ENCODE measurements around the gene C5AR1.
"Not testable (repeated sequence)": the region's sequence is repeated elsewhere in the genome, so short reads cannot be mapped to it uniquely, and the experiment has no call there.

Gene C5AR1

DNA sequence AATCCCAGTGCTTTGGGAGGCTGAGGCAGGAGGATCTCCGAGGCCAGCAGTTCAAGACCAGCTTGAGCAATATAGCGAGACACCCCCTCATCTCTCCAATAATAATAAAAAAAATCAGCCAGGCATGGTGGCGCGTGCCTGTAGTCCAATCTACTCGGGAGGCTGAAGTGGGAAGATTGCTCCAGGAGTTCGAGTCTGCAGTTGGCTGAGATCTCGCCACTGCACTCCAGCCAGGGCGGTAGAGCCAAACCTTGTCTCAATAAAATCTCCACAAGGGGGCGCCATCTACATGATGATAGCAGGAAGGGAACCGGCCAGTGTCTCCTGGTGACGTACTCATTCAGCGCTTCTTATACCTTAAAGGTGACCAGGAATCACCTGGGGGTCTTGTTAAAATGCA is 13.6 kb upstream of the C5AR1 start:
- DNase-seq = peak; percentile 90

DNA sequence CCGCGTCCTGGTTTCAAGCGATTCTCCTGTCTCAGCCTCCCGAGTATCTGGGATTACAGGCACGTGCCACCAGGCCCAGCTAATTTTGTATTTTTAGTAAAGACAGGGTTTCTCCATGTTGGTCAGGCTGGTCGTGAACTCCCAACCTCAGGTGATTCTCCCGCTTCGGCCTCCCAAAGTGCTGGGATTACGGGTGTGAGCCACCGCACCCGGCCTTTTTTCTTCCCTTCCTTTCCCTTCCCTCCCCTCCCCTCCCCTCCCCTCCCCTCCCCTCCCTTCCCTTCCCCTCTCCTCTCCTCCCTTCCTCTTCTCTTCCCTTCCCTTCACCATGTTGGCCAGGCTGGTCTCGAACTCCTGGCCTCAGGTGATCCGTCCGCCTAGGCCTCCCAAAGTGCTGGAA is 8.8 kb upstream of the C5AR1 start:
- not testable (repeated sequence) for DNase-seq

DNA sequence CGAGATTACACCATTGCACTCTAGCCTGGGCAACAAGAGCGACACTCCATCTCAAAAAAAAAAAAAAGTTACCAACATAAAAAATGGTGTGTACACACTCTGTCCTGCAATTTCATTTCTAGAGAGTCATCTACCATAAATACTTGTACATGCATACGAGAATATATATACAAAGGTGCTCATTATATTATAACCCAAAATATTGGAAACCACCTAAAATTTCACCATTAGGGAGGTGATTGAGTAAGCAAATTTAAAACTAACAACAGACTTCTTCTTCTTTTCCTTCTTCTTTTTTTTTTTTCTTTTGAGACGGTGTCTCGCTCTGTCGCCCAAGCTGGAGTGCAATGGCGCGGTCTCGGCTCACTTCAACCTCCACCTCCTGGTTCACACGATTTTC is 7.4 kb upstream of the C5AR1 start:
- no peak for DNase-seq

DNA sequence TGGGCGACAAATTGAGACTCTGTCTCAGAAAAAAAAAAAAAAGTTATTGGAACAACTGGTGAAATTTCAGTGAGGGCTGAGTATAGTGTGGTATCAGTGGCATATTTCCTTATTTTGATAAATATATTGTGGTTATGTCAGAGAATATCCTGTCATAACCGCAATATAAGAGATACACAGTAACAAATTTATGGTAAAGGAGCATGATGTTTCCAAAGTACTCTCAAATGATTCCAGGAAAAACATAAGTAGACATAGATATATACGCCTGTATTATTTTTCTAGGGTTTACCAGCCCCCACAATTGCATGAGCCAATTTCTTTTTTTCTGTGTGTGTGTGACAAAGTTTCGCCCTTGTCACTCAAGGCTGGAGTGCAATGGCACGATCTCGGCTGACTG is 5.7 kb upstream of the C5AR1 start:
- no peak for DNase-seq

DNA sequence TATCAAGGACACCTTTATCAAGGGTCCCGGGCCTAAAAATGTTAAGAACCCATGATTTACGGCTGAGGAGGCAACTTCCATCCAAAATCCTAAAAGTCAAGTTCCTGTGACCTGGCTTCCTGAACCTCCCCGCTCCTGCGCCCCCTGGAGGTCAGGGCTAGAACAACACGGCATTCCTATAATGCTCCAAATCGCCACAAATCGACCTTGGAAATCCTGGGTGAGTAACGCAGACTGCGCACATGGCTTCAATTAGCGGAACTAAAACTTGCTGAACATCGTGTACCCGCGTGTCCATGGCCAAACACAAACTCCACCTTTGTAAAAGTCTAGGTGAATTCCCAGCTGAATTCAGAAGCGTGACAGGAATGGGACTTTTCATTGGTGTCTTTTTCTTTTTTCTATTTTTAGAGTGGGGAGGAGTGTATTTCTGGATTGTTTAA is 4.3 kb upstream of the C5AR1 start:
- DNase-seq = peak; percentile 55

DNA sequence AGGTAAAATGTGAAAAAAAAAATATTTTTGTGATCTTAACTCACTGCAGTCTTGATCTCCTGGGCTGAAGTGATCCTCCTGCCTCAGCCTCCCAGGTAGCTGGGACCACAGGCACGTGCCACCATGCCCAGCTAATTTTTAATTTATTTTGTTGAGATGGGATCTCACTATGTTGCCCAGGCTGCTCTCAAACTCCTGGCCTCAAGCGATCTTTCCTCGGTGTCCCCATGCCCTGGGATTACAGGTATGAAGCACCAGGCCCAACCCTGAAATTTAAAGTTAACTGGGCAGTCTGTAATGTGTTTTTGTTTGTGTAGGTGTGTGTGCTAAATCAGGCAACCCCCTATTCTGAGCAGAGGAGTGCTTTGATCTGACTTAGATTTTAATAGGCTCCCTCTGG is 3.4 kb upstream of the C5AR1 start:
- DNase-seq = no peak

DNA sequence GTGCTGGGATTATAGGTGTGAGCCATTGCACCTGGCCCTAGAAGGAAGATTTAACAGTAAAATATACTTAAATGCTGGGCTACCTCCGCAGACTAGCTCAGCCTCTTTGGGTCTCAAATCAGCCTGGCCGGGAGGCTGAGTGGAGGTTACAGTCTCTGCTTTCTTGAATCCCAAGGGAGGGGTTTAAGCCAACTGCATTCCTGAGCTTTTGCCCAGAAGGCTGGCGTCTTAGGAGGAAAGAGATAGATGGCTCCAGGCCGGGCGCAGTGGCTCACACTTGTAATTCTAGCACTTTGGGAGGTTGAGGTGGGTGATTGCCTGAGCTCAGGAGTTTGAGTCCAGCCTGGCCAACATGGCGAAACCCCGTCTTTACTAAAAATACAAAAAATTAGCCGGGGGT is 623 bp upstream of the C5AR1 start:
- no peak for DNase-seq

DNA sequence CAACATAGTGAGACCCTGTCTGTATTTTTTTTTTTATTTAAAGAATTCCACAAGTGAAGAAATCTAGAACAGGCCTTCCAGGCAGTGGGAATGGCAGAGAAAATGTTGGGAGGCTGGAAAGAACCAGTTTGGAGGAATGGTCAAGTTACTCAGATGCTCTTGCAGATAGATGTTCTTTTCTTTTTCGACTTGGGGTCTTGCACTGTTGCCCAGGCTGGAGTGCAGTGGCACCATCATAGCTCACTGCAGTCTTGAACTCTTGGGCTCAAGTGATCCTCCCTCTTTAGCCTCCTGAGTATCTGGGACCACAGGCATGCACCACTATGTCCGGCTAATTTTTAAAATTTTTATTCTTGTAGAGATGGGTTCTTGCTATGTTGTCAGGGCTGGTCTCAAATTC is 662 bp downstream of the C5AR1 start:
- no peak for DNase-seq

DNA sequence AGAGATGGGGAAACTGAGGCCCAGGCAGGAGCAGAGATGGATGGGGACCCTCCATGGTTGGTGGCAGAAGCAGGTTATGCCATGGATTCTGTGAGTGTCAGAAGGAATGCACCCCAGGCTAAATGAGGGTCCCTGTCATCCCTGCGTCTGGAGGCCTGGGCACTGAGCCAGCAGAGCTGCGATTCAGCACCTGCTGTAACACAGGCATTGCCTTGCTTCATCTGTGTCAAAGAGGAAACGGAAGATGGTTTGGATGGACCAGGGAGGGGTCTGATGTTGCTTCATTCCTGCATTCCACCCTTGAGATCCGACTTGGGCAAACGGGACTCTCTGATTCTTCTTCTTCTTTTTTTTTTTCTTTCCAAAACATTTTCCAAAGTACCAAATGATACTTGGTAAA is 1.2 kb downstream of the C5AR1 start:
- DNase-seq = peak; percentile 46

DNA sequence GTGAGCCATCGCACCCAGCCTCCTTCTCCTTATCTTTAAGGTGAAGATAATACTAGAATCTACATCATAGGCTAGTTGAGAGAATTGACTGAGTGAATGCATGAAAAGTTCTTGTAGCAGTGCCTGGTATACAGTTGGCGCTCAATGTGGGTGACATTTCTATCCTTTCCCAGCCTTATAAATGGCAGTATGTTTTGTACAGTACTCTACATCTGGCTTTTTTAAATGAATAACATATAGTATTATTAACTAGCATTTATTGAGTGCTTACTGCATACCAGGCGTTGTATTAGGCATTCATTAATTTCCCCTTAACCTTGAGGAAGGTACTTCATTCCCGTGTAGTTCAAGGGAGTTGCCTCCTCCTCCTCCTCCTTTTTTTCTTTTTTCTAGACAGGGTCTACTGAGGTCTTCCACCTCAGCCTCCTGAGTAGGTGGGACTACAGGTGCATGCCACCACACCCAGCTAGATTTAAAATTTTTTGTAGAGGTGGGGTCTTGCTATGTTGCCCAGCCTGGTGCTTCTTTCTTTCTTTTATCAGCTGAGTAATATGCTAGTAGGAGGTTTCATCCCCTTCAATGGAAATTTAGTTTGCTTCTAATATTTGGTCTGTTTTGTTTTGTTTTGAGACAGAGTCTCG is 2.8 kb downstream of the C5AR1 start:
- no peak for DNase-seq

DNA sequence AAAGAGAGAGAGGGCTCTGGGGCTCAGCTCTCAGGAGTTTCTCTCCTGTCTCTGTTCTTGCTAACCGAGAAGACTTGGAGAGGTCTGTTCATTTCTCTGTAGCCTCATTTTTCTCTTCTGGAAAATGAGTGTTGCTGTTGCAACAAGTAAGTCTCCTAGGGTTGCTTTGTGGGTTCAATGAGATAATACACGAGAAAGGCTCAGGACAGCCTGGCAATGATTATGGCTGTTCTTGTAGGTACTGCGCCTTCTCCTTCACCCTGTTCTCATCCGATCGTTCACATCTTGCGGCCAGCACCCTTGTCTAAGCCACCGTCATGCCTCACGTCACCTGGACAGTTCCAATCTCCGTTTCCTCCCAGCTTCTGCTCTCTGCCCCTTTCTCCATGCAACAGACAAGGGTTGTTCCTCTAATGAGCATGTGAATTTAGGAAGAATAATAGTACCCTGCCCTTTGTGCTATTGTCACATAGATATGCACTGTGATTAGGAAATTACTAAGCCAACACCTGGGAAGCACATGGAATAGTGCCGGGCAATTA is 4.2 kb downstream of the C5AR1 start:
- DNase-seq = no peak

DNA sequence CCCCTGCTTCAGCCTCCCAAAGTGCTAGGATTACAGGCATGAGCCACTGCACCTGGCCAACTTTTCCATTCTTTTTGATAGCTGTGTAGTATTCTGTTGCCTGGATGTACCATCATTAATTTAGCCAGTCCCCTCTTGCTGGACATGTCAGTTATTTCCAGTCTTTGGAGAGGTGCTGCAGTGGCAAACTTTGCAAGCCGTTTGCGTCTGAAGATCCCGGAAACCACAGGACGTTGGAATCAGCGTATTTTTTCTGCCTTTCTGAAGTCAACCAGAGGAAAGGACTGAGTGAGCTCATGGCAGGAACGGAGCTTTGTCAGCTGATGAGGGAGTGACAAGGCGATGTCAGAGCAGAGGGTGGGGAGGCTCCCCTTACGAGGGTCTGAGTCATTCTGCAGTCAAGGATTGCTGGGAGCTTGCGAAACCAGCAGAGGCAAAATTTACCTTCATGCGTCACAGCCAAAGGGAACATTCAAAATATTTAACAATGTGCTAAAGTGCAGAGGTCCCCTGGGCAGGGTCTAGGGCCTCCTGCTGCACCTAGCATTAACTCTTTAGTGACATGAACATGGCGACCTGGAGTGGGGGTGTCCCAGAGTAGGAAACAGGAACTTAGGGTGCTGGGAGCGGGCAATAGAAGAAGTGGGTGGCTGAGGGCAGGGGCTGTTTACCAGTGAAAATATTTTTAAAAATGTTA is 5.6 kb downstream of the C5AR1 start:
- DNase-seq = peak; percentile 23

DNA sequence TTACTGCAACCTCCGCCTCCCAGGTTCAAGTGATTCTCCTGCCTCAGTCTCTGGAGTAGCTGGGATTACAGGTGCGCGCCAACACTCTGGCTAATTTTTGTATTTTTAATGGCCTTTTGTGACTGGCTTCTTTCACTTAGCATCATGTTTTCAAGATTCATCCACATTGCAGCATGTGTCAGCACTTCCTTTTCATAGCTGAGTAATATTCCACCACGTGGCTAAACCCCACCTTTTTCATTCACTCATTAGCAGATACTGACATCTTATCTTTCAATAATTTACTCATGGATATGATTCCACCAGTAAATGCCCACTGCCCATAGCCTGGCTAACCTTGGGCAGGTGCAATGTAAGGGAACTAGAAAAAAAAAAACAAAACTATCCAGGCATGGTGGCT is 6.9 kb downstream of the C5AR1 start:
- DNase-seq = no peak

DNA sequence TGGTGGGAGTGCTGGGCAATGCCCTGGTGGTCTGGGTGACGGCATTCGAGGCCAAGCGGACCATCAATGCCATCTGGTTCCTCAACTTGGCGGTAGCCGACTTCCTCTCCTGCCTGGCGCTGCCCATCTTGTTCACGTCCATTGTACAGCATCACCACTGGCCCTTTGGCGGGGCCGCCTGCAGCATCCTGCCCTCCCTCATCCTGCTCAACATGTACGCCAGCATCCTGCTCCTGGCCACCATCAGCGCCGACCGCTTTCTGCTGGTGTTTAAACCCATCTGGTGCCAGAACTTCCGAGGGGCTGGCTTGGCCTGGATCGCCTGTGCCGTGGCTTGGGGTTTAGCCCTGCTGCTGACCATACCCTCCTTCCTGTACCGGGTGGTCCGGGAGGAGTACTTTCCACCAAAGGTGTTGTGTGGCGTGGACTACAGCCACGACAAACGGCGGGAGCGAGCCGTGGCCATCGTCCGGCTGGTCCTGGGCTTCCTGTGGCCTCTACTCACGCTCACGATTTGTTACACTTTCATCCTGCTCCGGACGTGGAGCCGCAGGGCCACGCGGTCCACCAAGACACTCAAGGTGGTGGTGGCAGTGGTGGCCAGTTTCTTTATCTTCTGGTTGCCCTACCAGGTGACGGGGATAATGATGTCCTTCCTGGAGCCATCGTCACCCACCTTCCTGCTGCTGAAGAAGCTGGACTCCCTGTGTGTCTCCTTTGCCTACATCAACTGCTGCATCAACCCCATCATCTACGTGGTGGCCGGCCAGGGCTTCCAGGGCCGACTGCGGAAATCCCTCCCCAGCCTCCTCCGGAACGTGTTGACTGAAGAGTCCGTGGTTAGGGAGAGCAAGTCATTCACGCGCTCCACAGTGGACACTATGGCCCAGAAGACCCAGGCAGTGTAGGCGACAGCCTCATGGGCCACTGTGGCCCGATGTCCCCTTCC is 10.5 kb downstream of the C5AR1 start:
- DNase-seq = no peak

DNA sequence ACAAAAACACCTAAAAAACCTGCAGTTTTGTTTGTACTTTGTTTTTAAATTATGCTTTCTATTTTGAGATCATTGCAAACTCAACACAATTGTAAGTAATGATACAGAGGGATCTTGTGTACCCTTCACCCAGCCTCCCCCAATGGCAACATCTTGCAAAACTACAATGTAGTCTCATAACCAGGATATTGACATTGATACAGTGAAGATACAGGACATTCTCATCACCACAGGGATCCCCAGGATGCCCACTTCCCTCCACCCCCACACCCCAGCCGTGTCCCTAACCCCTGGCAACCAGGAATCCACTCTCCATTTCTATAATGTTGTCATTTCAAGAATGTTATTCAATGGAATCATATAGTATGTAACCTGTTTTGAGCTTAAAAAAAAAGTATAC is 12.0 kb downstream of the C5AR1 start:
- DNase-seq = no peak

DNA sequence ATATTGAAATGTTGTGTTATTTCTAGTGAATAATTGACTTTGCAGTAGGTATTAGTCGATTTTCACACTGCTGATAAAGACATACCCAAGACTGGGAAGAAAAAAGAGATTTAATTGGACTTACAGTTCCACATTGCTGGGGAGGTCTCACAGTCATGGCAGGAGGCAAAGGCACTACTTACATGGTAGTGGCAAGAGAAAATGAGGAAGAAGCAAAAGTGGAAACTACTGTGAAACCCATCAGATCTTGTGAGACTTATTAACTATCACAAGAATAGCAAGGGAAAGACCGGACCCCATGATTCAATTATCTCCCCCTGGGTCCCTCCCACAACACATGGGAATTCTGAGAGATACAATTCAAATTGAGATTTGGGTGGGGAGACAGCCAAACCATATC is 12.4 kb downstream of the C5AR1 start:
- no peak for DNase-seq

DNA sequence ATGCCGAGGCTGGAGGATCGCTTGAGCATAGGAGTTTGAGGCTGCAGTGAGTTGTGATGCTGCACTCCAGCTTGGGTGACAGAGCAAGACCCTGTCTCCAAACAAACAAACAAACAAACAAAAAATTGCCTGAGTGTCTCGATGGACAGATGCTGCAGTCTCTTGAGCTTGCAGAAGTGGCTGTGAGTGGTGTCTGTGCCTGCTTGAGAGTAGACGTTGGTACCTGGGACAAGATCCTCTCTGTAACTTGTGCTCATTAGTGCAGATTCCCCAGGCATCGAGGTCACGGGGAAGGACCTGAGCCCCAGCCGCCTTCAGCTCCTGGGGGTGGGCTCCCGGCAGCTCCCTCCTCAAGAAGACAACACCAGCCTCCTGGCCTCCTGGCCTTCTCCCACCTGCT is 13.7 kb downstream of the C5AR1 start:
- DNase-seq = no peak

DNA sequence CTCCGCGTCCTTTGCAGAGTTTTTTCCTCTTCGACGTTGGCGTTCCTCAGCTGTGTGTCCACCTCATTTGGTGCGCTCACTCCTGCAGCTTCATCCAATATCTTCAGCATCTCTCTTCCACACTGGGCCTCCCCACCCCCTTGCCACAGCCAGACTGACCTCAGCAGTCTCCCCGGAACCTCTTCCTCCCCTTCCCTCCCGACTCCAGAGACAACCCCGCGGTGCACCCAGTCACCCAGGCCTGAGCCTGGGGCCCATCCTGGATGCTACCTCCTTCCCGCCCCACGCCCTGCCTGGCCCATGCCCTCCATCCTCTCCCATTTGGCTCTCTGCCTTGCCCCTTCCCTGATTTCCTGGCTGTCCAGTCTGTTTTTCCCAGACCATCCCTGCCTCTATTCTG is 14.2 kb downstream of the C5AR1 start:
- DNase-seq = no peak

DNA sequence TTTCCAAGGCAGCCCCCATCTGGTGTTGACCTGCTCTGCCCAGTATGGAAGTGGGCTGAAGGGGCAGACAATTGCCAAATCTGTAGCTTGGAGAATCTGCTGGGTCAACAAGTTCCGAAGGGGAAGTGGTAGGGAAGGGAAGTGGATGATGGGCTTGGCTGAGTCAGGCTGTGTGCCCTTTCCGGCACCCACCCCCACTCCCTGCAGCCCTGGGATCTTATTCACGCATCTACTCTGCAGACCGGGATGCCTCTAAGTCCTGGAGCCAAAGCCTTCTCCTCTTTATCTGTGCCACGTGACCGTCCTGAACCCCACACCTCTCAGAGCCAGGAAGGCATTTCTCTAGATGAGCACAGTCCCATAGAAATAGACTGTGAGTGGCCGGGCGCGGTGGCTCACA is 14.8 kb downstream of the C5AR1 start:
- no peak for DNase-seq

DNA sequence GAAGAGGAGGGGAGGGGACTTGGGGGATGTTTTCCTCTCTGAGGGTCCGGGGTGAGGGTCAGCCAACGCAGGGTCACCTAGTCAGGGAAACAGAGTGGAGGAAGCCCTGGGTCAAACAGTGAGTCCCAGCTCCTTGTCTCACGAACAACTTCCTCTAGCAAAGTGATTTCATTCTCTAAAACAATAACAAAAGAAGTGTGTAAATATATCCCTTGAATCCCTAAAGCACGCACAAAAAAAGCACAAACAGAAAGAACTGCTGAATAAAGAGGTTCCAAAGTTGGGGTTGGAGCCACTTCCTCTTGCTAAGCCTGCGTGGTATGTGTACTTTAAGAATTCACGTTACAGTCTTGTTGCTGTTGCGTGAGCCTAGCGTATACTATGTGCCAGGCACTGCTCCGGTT is 20.8 kb downstream of the C5AR1 start:
- no peak for DNase-seq

DNA sequence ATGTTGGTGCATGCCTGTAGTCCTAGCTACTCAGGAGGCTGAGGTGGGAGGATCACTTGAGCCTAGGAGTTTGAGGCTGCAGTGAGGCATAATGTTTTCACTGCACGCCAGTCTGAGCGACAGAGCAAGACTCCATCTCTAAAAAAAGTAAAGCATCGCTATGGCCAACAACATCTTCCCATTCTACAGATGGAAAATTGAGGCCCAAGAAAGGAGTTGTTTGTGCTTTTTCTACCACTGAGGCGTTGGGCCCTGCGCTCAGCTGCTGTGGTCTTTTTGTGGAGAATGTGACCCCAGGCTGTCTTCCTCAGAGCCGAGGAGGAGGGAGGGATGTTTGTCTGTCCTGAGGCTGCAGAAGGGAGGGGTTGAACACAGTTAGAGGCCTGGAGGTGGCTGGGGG is 21.8 kb downstream of the C5AR1 start:
- DNase-seq = no peak

DNA sequence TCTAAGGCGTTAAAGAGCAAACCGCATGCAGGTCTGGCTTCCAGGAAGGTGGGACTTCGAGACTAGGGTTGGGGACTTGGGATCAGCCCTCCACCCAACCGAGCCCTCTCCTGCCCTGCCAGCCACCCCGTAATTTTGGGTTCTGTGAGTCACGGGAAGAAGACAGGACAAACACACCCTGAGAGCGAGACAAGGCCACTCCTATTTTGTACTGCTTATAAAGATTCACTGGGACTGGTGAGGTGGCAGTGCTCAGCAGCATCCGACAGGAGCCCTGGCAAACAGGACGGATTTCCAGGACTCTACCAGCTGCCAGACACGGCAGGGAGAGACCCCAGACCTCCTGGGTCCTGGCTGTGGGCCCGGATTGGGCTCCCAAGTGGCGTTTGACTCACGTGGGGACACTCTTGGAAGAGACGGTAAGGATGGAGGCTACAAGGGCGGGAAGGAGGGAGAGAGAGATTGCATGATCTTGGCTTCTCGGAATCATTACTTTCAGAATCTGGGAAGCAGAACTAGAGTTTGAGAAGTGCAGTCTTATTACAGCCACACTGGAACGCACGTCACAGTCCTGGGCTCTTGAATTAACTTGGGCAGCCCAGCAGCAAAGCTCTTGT is 22.4 kb downstream of the C5AR1 start, which contains the start of gene C5AR2:
TSS of gene C5AR2 (plus strand) at position 245 of the 617 bp plus-strand sequence. CDS start 8,625 bp downstream, outside the sequence.
- DNase-seq = no peak

Data from NCI-H146 (cell line).